ENCODE results near the gene MRAP2. TPM values are rescaled to one million over a fixed set of nuclear protein-coding genes. Genes with fewer than 3 reads are reported as not detected.
"Not testable (repeated sequence)": the region's sequence is repeated elsewhere in the genome, so short reads cannot be mapped to it uniquely, and the experiment has no call there.

Gene MRAP2
- polyA plus RNA-seq, 3 donors = 2.2 to 5.2 (median 4.2) TPM

GRCh38 chr6:84021625-84022024 lies 11.9 kb upstream of the MRAP2 start:
- no peak for DNase-seq (ENCODE audit: extremely low read depth in 1 of 11, low read depth in 9 of 11, low spot score in 4 of 11)

GRCh38 chr6:84026721-84027164 lies 6.8 kb upstream of the MRAP2 start:
- DNase-seq (ENCODE audit: extremely low read depth in 1 of 11, low read depth in 9 of 11, low spot score in 4 of 11) = no peak

GRCh38 chr6:84027340-84028181 lies 6.0 kb upstream of the MRAP2 start:
- DNase-seq (ENCODE audit: extremely low read depth in 1 of 11, low read depth in 9 of 11, low spot score in 4 of 11) = no peak

GRCh38 chr6:84028350-84028749 lies 5.2 kb upstream of the MRAP2 start:
- DNase-seq (ENCODE audit: extremely low read depth in 1 of 11, low read depth in 9 of 11, low spot score in 4 of 11) = no peak

- not testable (repeated sequence) for DNase-seq (ENCODE audit: extremely low read depth in 1 of 11, low read depth in 9 of 11, low spot score in 4 of 11)
These were observed 1.6 kb upstream of the MRAP2 start for GRCh38 chr6:84032000-84032399.

- DNase-seq (ENCODE audit: extremely low read depth in 1 of 11, low read depth in 9 of 11, low spot score in 4 of 11) = no peak
These were observed 1.9 kb downstream of the MRAP2 start for GRCh38 chr6:84035484-84035883.

- no peak for DNase-seq (ENCODE audit: extremely low read depth in 1 of 11, low read depth in 9 of 11, low spot score in 4 of 11)
These were observed 4.0 kb downstream of the MRAP2 start for GRCh38 chr6:84037425-84038089.

- no peak for DNase-seq (ENCODE audit: extremely low read depth in 1 of 11, low read depth in 9 of 11, low spot score in 4 of 11)
These were observed 9.0 kb downstream of the MRAP2 start for GRCh38 chr6:84042603-84043002.

- DNase-seq (ENCODE audit: extremely low read depth in 1 of 11, low read depth in 9 of 11, low spot score in 4 of 11) = no peak
These were observed 10.0 kb downstream of the MRAP2 start for GRCh38 chr6:84043555-84043954.

GRCh38 chr6:84046755-84047154 lies 13.2 kb downstream of the MRAP2 start:
- DNase-seq (ENCODE audit: extremely low read depth in 1 of 11, low read depth in 9 of 11, low spot score in 4 of 11) = no peak

GRCh38 chr6:84048588-84048987 lies 15.0 kb downstream of the MRAP2 start:
- DNase-seq (ENCODE audit: extremely low read depth in 1 of 11, low read depth in 9 of 11, low spot score in 4 of 11) = no peak

- DNase-seq (ENCODE audit: extremely low read depth in 1 of 11, low read depth in 9 of 11, low spot score in 4 of 11) = no peak
These were observed 16.8 kb downstream of the MRAP2 start for GRCh38 chr6:84050408-84050807.

- peak in 5 of 11 donors; percentile 25 to 62 (median 55) for DNase-seq (ENCODE audit: extremely low read depth in 1 of 11, low read depth in 9 of 11, low spot score in 4 of 11)
These were observed 18.8 kb downstream of the MRAP2 start for GRCh38 chr6:84052204-84052882.

- no peak for DNase-seq (ENCODE audit: extremely low read depth in 1 of 11, low read depth in 9 of 11, low spot score in 4 of 11)
These were observed 19.3 kb downstream of the MRAP2 start for GRCh38 chr6:84052883-84053241.

GRCh38 chr6:84055647-84056046 lies 22.1 kb downstream of the MRAP2 start:
- no peak for DNase-seq (ENCODE audit: extremely low read depth in 1 of 11, low read depth in 9 of 11, low spot score in 4 of 11)

- DNase-seq (ENCODE audit: extremely low read depth in 1 of 11, low read depth in 9 of 11, low spot score in 4 of 11) = no peak
These were observed 24.3 kb downstream of the MRAP2 start for GRCh38 chr6:84057908-84058307.

- no peak for DNase-seq (ENCODE audit: extremely low read depth in 1 of 11, low read depth in 9 of 11, low spot score in 4 of 11)
These were observed 25.5 kb downstream of the MRAP2 start for GRCh38 chr6:84059082-84059481.

GRCh38 chr6:84061174-84061573 lies 27.6 kb downstream of the MRAP2 start:
- no peak for DNase-seq (ENCODE audit: extremely low read depth in 1 of 11, low read depth in 9 of 11, low spot score in 4 of 11)

- no peak for DNase-seq (ENCODE audit: extremely low read depth in 1 of 11, low read depth in 9 of 11, low spot score in 4 of 11)
These were observed 28.2 kb downstream of the MRAP2 start for GRCh38 chr6:84061613-84062398.

All from renal cortex interstitium (tissue), 11 donors.